ENCODE measurements around the gene CA7.

Gene CA7

GRCh38 chr16:66899310-66899944 is 55.2 kb downstream of the CA7 start:
- DNase-seq: no peak

- DNase-seq: no peak
Observed at GRCh38 chr16:66899945-66900710, 55.9 kb downstream of the CA7 start.

- no peak for DNase-seq
Observed at GRCh38 chr16:66900721-66901441, 56.7 kb downstream of the CA7 start.

- no peak for DNase-seq
Observed at GRCh38 chr16:66901626-66902025, 57.4 kb downstream of the CA7 start.

- no peak for DNase-seq
Observed at GRCh38 chr16:66902648-66903543, 58.7 kb downstream of the CA7 start.
